ENCODE data around the gene SYNPO2.

Gene SYNPO2

GRCh38 chr4:118927974-118928373 lies 39.3 kb downstream of the SYNPO2 start:
- Histone ChIP-seq H3K36me3 (no peaks in the 10 kb centered on the region), H3K4me3 (no peak overlapping the region), H3K27ac (peak overlapping the region; percentile 74 to 90), H3K9me3 (no peaks in the 10 kb centered on the region), H3K4me1 (peaks cover 0 to 98% (median 39%) of the 10 kb centered on the region in 4 donors), H3K27me3 (no peaks in the 10 kb centered on the region)
- no peak for TF ChIP-seq CTCF (IDR thresholded peaks at IDR 0.05)
- intact Hi-C loops (cut with DNase I; ENCODE audit: low total_unique reads): no loop called here
- peak; percentile 74 to 87 for DNase-seq

GRCh38 chr4:118930255-118930654 lies 41.6 kb downstream of the SYNPO2 start:
- H3K4me1 ChIP-seq: peaks cover 0 to 98% (median 29%) of the 10 kb centered on the region in 4 donors
- H3K27ac ChIP-seq: peak overlapping the region; percentile 67 to 90
- no peaks in the 10 kb centered on the region for H3K27me3 ChIP-seq
- no peak for TF ChIP-seq CTCF (IDR thresholded peaks at IDR 0.05)
- H3K4me3 ChIP-seq: no peak overlapping the region
- no peaks in the 10 kb centered on the region for H3K36me3 ChIP-seq
- H3K9me3 ChIP-seq: no peaks in the 10 kb centered on the region
- intact Hi-C loops (cut with DNase I; ENCODE audit: low total_unique reads): no loop called here
- DNase-seq: no peak

GRCh38 chr4:118931786-118932185 lies 43.1 kb downstream of the SYNPO2 start:
- Histone ChIP-seq H3K27ac (peak overlapping the region; percentile 67 to 90), H3K36me3 (no peaks in the 10 kb centered on the region), H3K27me3 (no peaks in the 10 kb centered on the region), H3K9me3 (no peaks in the 10 kb centered on the region), H3K4me3 (no peak overlapping the region), H3K4me1 (peaks cover 0 to 98% (median 25%) of the 10 kb centered on the region in 4 donors)
- intact Hi-C loops (cut with DNase I; ENCODE audit: low total_unique reads): no loop called here
- no peak for DNase-seq
- TF ChIP-seq CTCF (IDR thresholded peaks at IDR 0.05): no peak

GRCh38 chr4:118935819-118936218 lies 47.2 kb downstream of the SYNPO2 start:
- H3K9me3 ChIP-seq: no peaks in the 10 kb centered on the region
- no peak for TF ChIP-seq CTCF (IDR thresholded peaks at IDR 0.05)
- H3K27ac ChIP-seq: peak overlapping the region; percentile 10 to 90
- intact Hi-C loops (cut with DNase I; ENCODE audit: low total_unique reads): no loop called here
- H3K4me1 ChIP-seq: peaks cover 0 to 98% (median 19%) of the 10 kb centered on the region in 4 donors
- no peak for DNase-seq
- H3K27me3 ChIP-seq: no peaks in the 10 kb centered on the region
- no peaks in the 10 kb centered on the region for H3K36me3 ChIP-seq
- no peak overlapping the region for H3K4me3 ChIP-seq

- intact Hi-C loops (cut with DNase I; ENCODE audit: low total_unique reads): no loop called here
- no peaks in the 10 kb centered on the region for H3K27me3 ChIP-seq
- DNase-seq: no peak
- H3K4me3 ChIP-seq: no peak overlapping the region
- H3K4me1 ChIP-seq: peaks cover 0 to 98% (median 25%) of the 10 kb centered on the region in 4 donors
- TF ChIP-seq CTCF (IDR thresholded peaks at IDR 0.05): no peak
- peak overlapping the region; percentile 78 to 87 for H3K27ac ChIP-seq
- no peaks in the 10 kb centered on the region for H3K36me3 ChIP-seq
- H3K9me3 ChIP-seq: no peaks in the 10 kb centered on the region
These were observed 47.8 kb downstream of the SYNPO2 start for GRCh38 chr4:118936406-118936805.

All from tibial artery (tissue), 4 donors.